HG03103 (cell line): ENCODE measurements around the gene FBXL15.

ENCODE experiments used
- ATAC-seq: cut with Tn5 transposase; IDR thresholded peaks from one replicate; pipeline ENCODE4 v1.9.1; 2021; ENCODE audit warnings: low read depth; ENCODE audit not compliant: unreplicated experiment

FBXL15 gene

DNA sequence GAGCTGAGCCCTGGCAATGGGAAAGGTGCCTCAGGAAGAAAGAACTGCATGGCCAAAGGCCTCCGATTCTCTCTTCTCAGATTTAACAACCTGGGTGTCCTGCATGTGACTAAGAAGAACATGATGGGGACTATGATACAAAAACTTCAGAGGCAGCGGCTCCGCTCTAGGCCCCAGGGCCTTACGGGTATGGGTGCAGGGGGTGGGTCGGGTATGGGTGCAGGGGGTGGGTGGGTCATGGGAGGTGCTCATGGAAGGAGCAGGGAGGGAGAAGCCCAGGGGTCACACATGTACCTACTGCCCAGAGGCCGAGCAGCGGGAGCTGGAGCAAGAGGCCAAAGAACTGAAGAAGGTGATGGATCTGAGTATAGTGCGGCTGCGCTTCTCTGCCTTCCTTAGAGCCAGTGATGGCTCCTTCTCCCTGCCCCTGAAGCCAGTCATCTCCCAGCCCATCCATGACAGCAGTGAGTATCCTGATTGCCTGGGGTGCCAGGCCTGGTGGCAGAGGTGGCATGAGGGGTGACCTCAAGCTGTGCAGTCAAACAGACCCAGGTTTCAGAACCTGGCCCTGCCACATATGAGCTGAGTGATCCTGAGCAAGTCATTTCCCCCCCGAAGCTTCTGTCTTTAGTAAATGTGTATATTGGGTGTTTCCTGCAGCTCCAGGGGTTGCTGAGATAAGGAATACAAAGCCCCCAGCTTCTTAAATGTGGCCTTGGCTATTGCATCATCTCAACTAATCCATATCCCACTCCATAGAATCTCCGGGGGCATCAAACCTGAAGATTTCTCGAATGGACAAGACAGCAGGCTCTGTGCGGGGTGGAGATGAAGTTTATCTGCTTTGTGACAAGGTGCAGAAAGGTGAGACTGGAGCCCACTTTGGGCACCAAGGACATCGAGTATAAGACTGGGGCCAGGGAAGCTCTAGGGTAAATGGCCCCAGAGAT, 23.1 kb upstream of the FBXL15 start:
- ATAC-seq = no peak

DNA sequence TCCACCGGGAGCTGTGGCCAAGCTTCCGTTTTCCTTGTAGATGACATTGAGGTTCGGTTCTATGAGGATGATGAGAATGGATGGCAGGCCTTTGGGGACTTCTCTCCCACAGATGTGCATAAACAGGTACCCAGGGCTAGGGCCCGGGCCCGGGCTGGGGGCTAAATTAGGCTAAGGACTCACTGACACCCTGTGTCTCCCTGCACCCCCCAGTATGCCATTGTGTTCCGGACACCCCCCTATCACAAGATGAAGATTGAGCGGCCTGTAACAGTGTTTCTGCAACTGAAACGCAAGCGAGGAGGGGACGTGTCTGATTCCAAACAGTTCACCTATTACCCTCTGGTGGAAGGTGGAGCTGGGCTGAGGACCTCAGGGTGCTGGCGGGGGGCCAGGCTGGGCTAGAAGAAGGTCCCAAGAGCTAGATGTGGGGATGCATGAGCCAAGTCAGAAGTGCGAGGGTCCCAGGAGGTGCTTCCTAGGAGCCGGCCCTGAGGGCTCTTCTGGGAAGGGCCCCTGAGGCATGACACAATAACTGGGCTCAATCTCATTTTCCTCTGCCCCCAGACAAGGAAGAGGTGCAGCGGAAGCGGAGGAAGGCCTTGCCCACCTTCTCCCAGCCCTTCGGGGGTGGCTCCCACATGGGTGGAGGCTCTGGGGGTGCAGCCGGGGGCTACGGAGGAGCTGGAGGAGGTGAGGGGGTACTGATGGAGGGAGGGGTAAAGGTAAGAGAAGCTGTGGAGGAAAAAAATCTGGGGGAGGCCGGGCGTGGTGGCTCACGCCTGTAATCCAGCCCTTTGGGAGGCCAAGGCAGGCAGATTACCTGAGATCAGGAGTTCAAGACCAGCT, 22.2 kb upstream of the FBXL15 start:
- ATAC-seq = no peak

DNA sequence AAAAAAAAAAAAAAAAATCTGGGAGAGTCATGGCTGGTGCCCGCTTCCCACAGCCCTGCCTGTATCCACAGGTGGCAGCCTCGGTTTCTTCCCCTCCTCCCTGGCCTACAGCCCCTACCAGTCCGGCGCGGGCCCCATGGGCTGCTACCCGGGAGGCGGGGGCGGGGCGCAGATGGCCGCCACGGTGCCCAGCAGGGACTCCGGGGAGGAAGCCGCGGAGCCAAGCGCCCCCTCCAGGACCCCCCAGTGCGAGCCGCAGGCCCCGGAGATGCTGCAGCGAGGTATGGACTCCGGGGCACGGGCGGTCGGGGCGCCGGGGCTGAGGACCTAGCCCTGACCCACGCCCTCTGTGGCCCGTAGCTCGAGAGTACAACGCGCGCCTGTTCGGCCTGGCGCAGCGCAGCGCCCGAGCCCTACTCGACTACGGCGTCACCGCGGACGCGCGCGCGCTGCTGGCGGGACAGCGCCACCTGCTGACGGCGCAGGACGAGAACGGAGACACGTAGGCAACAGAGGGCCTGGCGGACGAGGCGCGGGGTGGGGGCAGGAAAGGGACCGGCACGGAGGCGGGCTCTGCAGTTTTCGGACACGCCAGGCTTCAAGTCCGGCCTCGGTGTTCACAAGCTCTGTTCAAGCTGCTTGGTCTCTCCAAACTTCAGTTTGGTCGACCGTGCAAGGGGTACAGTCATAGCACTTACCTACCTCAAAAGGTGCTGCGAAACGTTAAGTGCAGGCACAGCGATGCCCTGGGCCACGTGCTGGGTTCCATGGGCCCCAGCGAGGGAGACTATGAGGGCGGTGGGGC, 21.2 kb upstream of the FBXL15 start:
- peak; percentile 49 for ATAC-seq

DNA sequence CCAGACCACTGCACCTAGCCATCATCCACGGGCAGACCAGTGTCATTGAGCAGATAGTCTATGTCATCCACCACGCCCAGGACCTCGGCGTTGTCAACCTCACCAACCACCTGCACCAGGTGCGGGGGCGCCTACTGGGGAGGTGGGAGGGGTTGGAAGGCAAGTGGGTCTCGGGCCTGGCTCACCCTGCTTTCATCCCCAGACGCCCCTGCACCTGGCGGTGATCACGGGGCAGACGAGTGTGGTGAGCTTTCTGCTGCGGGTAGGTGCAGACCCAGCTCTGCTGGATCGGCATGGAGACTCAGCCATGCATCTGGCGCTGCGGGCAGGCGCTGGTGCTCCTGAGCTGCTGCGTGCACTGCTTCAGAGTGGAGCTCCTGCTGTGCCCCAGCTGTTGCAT, 20.6 kb upstream of the FBXL15 start:
- ATAC-seq = no peak

DNA sequence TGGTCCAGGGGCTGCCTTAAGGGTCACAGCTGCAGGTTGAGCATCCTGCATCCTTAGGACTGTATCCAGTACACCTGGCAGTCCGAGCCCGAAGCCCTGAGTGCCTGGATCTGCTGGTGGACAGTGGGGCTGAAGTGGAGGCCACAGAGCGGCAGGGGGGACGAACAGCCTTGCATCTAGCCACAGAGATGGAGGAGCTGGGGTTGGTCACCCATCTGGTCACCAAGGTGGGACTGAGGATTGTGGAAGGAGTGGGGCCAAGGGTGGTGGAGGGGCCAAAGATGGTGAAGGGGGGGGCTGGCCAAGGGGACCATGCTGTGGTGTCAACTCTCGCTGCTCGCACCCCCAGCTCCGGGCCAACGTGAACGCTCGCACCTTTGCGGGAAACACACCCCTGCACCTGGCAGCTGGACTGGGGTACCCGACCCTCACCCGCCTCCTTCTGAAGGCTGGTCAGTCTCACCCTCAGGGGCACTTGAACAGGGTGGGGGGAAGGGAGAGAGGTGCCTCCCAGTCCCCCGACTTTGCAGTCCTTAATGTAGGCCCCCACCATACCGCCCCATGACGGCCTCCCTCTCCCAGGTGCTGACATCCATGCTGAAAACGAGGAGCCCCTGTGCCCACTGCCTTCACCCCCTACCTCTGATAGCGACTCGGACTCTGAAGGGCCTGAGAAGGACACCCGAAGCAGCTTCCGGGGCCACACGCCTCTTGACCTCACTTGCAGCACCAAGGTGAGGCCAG, 19.9 kb upstream of the FBXL15 start:
- ATAC-seq = no peak

DNA sequence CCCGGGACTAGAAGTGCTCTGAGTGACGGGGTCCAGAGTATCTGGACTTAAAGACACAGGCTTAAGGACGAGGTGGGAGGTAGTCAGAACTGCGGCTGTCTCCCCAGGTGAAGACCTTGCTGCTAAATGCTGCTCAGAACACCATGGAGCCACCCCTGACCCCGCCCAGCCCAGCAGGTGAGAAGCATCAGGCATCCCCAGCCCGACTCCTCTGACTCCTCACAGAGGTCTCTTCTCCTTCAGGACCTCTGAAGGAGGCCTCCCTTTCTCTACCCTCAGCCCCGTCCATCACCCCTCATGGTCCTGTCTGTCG, 19.3 kb upstream of the FBXL15 start:
- no peak for ATAC-seq

DNA sequence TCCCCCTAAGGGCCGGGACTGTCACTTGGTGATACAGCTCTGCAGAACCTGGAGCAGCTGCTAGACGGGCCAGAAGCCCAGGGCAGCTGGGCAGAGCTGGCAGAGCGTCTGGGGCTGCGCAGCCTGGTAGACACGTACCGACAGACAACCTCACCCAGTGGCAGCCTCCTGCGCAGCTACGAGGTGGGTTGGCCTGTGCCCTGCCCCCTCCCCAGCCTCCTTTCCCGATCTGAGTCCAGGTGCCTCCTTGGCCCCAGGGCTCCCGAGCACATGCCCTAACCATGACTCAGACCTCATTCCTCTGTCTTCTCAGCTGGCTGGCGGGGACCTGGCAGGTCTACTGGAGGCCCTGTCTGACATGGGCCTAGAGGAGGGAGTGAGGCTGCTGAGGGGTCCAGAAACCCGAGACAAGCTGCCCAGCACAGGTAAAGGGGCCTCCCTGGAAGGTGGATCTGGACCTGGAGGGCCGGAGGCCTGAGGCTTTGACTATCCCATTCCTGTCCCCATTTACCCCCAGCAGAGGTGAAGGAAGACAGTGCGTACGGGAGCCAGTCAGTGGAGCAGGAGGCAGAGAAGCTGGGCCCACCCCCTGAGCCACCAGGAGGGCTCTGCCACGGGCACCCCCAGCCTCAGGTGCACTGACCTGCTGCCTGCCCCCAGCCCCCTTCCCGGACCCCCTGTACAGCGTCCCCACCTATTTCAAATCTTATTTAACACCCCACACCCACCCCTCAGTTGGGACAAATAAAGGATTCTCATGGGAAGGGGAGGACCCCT, 18.7 kb upstream of the FBXL15 start:
- ATAC-seq = no peak

DNA sequence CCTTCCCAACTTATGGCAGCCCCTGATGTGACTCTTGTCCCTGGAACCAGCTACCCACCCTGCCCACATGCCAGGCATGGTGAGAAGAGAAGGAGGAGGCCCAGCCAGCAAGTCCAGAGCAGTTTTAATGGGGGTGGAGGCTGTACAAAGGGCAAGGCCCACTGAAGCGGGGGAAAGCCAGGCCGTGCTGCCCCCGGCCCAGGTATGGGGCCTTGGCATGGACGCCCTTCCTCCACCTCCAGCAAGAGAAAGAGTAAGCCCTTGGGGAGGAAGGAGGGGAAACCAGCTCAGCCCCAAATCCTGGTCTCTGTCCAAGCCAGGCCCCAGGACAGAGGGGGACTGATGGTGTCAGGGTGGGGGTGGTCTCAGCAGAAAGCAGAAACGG, 18.1 kb upstream of the FBXL15 start:
- no peak for ATAC-seq

DNA sequence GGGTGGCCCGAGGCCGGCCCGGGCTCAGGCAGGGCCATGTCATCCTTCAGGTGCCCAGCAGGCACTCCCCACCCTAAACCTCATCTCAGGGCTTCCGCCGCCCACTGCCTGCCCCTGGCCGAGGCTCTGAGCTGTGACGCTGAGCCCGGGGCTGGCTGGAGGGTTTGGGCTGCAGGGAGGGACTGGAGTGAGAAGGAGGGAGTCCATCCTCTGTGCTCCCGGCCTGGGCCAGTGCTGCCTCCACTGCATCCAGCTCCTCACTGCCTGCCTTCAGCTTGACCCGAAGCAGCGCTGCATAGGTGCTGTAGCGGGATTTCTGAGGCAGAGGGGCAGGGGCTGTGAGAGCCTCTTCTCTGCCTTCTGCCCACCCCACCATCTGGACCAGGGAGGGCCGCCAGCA, 17.5 kb upstream of the FBXL15 start:
- no peak for ATAC-seq

DNA sequence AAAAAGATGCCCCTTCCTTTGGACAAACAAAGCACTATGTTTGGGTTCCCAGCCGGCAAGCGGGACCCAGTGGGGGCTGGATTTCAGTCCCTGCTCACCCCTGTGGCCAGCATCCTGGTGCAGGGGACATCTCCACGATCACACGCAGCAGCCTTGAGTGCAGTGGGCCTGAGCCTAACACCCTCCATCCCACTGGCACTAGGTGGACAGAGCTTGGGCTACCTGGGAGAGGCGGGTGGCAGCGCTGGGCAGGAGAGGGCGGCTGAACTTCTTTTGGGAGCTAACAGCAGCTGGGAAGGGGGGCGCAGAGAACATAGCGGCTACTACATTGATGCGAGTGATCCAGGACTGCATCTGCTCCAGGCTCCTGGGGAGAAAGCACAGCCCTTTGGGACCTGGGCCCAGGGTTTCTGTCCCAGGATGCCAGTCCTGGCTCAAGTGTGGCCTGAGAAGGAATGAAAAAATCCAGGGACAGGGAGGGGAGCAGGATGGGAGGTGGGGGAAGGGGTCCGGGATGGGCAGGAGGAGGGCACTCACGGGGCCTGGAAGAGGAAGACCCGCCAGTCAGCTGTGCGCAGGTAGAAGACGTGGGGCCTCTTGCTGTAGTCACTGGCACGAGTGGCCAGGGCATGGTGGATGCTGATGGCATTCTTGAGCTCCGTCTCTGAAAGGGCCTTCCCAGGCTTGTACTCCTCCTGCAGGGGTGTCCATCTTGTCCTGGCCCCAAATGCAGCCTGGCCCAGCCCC, 16.1 kb upstream of the FBXL15 start:
- no peak for ATAC-seq

DNA sequence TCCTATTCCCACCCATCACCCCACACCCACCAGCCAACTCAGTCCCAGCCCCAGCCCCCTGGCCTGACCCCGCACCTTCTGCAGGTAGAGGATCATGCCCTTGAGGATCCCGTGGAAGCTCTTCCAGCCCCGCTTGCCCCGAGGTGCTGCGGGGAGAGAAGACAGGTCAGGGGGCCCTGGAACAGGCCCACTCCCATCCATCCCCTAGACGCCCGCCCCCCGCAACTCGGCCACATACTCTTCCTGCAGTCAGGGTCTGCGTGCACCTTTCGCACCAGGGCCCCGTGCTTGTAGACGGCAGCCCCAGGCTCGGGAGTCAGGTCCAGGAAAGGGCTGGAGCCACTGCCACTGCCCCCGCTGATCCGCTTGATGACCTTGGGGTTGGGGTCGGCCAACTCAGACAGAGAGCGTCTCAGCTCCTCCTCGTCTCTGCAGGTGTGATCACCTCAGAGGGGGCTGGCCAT, 15.5 kb upstream of the FBXL15 start:
- ATAC-seq = no peak

DNA sequence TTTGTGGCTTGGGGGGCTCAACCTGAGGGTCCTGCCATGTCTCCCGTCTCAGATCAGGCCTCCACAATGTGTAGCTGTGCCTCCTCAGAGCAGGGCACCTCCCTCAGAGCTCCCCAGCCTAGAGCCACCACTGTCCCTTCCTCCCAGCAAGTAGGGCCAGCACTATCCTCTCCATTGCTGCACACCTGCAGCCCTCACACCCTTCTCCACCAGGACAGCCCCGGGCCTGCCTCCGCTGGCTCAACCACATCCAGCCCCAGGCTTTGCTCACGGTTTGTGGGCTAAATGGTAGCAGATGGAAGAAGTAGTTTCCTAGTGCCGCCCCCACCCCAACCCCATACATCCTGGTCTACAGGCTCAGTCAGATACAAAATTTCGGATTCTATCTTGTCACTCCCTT, 15.0 kb upstream of the FBXL15 start:
- ATAC-seq = no peak

DNA sequence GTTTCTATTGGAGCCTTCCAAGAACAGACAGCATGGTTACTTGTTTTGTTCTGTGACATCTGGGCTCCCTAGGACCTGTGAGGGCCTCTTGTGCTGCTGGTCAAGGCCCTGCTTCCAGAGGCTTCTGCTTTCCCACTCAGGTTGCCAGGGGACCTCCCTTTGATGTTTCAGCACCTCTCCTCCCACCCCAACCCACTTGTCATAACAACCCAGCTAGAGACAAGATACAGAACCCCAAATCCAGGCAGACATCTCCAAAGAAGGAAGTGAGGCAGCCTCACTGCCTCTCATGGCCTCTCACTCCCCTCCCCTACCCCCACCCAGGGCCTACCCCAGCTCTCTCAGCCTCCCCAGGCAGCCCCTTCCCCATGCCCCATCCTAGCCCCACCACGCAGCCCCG, 13.8 kb upstream of the FBXL15 start:
- no peak for ATAC-seq

DNA sequence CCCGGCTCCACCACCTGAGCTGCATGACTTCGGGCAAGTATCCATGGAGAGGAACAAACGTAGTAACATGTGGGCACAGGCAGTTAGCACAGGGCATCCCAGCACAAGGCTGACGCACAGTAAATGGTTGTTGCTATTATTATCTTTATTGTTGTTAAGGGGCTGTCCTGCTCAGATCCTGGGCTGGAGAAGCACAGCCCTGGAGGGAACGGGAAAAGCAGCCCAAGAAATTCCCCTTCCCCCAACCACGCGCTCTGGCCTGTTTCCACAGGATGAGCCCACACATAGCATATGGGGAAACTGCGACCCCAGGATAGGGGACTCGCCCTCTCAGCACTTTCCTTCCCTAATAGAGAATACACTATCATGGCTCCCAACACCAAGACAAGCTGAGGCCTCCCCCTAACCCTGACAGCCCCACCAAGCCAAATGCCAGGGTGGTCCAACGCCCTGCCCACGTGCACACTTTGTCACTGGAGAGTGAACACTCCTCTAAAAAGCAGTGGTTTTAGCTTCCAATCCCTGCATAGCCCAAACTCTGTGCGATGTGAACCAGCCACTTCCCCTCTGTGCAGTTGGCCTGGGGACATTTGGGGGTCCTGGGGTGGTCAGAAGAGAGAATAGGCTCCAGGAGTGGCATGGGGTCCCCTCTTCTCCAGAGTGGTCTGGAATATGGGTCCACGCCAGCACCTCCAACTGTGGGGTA, 13.1 kb upstream of the FBXL15 start:
- ATAC-seq = no peak

DNA sequence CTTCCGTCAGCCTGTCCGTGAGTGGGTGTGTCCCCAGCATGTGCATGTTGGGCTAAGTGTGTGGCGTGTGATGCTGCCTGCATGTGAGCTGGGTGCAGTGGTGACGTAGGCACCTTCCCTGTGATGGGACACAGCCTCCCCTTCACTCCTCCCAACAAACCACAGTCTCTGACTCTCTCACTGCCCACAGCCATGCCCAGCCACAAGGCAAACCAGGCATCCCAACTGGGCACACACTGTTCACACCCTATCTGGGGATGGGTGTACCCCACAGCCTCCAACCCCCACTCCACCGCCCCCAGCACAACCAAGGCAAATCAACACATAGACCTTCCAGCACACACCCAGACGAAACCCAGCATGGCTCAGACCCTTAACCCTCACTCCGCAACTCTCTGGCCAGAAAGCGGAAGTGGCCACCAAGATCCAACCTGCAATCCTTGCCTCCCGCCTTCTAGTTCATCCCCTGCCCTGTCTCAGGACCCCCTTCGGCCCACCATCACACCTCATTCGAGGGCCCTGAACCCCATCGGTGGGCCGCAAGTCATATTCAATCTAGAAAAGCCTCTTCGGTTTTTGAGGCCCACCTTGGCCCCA, 12.4 kb upstream of the FBXL15 start:
- no peak for ATAC-seq

DNA sequence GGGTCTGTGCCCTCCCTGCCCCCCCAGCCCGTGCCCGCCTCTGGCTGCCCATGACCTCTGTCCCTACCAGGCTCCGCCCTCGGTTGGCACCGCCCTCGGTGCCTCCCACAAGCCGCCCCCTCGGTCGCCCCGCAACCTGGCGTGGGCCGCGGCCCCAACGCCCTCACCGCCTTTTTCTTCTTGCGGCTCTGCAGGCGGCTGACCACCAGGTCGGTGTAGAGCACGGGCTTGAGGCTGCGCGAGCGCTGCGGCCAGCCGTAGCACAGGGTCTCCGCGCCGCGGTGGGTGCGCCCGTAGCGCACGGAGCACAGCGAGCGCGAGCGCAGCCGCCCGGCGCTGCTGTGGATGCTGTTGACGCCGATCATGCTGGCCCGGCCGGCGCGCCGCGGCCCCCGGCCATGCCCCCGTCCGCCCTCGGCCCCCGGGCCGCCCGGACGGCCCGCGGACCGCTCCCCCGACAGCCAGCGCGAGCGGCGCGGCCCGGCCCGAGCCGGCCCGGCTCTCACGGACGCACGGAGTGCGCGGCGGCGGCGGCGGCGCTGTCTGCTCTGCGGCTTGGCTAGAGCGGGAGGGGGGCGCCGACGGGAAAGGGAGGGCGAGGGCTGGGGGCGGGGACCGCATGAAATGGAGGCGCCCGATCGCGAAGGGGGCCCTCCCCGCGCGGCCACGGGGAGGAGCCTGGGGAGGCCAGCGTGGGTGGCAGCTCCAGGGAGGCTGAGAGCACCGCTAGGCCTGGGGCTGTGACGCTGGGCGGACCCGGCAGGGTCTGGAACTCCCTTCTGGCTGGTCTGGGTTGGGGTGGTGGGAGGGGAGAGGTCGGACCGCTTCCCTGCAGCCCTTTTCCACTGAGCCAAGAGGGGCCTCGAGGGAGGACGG, 11.7 kb upstream of the FBXL15 start:
- no peak for ATAC-seq
